HG03442 (cell line): ENCODE results near the gene TWF2.

Experiments used
- ATAC-seq: cut with Tn5 transposase; IDR thresholded peaks from one replicate; pipeline ENCODE4 v1.9.1; 2021; ENCODE audit warnings: mild to moderate bottlenecking, moderate library complexity; ENCODE audit not compliant: unreplicated experiment

The TWF2 gene

DNA sequence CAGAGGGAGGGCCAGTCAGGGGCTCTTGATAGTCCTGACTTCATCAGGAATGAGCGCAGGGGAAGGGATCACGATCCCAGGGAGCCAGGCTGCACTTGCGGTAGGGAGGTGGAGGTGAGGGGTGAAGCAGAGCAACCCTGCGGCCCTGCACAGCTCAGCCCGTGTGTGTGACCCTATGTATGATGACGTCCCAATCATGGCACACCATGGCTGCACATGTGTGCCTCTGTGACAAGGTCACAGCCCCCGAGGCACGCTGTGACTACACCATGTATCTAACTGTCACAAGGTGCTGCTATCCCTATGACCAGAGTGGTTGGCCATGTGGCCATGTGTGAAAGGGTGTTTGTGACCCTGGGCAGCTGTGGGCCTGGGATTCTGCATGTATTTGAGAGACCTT is 54.3 kb downstream of the TWF2 start:
- ATAC-seq, result no peak

GRCh38 chr3:52183786-52184445 is 55.0 kb downstream of the TWF2 start:
- no peak for ATAC-seq

GRCh38 chr3:52182691-52183090 is 56.3 kb downstream of the TWF2 start:
- ATAC-seq, result no peak

DNA sequence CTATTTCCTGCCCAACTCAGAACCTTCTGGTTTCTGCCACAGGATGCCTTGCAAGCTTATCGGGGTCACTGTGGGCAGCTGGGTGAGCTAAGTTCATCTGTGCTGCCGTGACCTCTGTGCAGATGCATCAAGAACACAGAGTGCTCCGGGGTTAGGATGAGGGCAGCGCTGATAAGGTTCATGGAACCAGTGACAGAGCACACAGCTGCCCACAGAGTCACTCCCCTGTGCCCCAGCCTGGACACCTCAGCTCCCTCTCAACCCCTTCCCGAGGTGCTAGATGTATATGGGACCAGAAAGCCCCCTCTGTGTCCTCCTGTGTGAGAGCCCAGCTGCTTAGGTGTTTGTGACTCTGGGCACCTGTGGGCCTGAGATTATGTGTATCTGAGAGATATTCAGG is 56.8 kb downstream of the TWF2 start:
- no peak for ATAC-seq

GRCh38 chr3:52181543-52181942 is 57.4 kb downstream of the TWF2 start:
- no peak for ATAC-seq
